GM18499 (cell line): Measurements from ENCODE around the gene UBP1.
"Not testable (repeated sequence)": the region's sequence is repeated elsewhere in the genome, so short reads cannot be mapped to it uniquely, and the experiment has no call there.

Experiments used
- ATAC-seq: cut with Tn5 transposase; IDR thresholded peaks from one replicate; pipeline ENCODE4 v1.9.1; 2021; ENCODE audit warnings: moderate number of reproducible peaks; ENCODE audit not compliant: insufficient read depth, unreplicated experiment

The UBP1 gene

GRCh38 chr3:33440328-33441224, at the start of gene UBP1:
Gene UBP1, minus strand, starts transcription at chr3:33440405. Its CDS starts 557 bp downstream, at chr3:33439848.
- peak; percentile 82 for ATAC-seq

- no peak for ATAC-seq
Observed at GRCh38 chr3:33488683-33489082, 48.5 kb upstream of the UBP1 start.

GRCh38 chr3:33488246-33488645, 48.0 kb upstream of the UBP1 start:
- no peak for ATAC-seq

DNA sequence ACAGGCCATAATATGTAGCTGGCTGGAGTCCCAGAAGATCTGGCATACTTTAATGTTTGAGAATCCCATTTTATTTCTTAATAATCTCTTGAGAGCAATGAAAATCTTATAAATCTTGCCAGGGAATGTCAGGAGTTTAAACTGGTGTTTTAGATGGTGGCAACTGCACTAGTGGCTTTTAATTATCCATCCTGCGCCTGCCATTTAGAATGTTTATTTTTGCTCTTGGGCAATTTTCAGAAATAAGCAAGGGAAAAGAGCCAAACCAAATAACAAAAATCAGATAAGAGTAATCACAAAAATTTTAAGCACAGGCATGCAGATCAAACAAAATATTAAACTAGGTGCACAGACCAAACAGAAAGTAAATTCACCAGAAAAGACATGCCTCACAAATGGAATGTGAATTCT, 41.9 kb upstream of the UBP1 start:
- ATAC-seq, result no peak

GRCh38 chr3:33474896-33475295, 34.7 kb upstream of the UBP1 start:
- ATAC-seq, result no peak

DNA sequence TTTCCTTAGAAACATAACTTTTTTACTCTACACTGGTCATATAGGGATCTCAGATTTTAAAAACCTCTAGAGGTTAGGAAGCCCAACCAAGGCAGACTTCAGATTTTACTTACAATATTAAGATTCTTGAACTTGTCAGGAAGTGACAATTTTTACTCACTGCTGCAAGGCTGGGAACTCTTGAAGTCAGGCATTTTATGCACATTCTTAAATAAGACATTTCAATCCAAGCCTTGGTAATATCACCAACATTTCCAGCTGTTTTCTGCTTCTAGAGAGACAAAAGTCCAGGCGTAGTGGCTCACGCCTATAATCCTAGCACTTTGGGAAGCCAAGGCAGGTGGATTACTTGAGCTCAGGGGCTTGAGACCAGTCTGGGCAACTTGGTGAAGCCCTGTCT, 33.6 kb upstream of the UBP1 start:
- no peak for ATAC-seq

DNA sequence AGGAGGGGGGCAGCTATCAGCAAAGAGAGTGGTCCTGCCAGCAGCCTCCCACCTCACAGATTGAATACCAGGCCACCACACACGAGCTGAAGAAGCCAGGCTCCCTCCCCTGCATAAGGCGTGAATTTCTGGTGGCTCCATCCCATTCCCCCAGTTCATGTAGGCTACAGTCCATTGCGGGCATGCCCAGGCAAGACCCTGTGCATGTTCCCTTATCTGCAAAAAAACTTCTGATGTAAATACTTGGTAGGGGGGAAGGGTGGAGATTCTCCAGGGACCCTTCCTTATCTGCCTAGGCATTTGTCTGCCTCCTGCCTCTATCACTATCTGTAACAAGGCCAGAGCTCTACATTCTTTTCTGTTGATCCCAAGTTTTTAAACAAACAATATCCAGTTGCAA, 27.6 kb upstream of the UBP1 start:
- no peak for ATAC-seq

- ATAC-seq, result no peak
Observed at GRCh38 chr3:33461097-33461496, 20.9 kb upstream of the UBP1 start.

- not testable (repeated sequence) for ATAC-seq
Observed at GRCh38 chr3:33459577-33459976, 19.4 kb upstream of the UBP1 start.

- ATAC-seq, result no peak
Observed at GRCh38 chr3:33458446-33458845, 18.2 kb upstream of the UBP1 start.

- no peak for ATAC-seq
Observed at GRCh38 chr3:33456756-33457155, 16.6 kb upstream of the UBP1 start.

- ATAC-seq, result no peak
Observed at GRCh38 chr3:33453331-33453761, 13.1 kb upstream of the UBP1 start.

DNA sequence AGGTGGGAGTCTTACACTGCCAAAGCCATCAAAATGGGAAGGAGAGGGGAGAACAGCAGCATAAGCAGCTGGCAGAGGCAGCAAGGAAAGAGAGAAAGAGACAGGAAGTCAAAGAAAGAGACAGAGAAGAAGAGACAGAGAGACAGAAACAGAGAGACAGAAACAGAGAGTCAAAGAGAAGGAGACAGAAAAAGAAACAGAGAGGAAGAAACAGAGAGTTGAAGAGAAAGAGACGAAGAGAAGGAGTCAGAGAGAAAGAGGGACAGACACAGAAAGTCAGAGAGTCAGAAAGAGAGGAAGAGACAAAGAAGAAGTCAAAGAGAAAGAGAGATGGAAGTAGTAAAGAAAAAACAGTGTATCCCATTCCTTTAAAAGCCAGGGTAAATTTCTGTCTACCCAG, 11.8 kb upstream of the UBP1 start:
- ATAC-seq, result not testable (repeated sequence)

DNA sequence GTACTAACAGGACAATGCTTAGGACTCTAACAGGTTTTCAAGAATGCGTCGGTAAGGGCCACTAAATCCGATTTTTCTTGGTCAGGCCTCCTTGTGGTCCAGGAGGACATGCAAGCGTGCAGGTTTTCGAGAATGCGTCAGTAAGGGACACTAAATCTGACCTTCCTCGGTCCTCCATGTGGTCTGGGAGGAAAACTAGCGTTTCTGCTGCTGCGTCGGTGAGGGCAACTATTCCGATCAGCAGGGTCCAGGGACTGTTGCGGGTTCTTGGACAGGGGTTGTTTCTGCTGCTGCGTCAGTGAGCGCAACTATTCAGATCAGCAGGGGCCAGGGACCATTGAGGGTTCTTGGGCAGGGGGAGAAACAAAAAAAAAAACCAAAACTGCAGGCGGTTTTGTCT, 7.8 kb upstream of the UBP1 start:
- no peak for ATAC-seq

GRCh38 chr3:33447256-33447625, 7.0 kb upstream of the UBP1 start:
- not testable (repeated sequence) for ATAC-seq

DNA sequence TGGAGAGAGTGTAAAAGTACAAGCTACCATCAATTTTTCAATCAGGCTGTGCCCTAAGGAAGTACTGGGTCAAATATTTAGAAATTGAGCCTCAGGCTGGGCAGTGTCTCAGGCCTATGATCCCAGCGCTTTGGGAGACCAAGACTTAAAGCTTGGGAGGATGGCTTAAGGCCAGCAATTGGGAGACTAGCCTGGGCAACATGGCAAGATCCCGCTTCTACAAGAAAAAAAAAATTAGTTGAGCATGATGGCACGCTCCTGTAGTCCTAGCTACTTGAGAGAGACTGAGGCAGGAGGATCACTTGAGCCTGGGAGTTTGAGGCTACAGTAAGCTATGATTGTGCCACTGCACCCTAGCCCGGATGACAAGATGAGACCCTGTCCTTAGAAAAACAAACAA, 2.0 kb upstream of the UBP1 start:
- ATAC-seq, result no peak

DNA sequence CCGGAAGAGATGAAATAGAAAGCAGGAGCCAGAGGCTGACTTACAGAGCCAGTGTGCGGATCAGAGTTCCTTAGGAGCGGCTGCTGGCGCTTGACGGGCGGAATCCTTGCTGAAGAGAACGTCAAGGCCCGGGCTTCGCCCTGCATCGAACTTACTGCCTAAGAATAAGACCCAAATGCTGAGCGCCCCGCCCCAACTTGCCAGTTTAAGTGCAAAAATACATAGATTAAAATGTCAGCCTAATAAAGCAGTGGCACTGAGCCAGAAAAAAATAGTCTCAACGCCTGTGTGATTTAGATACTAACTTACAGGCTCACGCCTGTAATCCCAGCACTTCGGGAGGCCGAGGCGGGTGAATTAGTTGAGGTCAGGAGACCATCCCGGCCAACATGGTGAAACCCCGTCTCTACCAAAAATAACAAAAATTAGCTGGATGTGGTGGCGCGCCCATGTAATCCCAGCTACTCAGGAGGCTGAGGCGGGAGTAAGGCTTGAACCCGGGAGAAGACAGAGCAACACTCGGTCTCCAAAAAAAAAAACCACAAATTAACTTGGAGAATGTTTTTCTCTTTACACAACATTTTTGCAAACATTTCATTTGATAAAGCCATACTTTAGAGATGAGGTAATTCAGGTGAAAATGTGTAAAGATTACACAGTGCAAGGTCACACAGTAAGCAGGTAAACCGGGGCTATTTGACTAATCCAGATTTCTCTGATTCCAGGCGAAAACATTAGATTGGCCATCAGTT, 1.2 kb upstream of the UBP1 start:
- peak; percentile 2 for ATAC-seq

- peak; percentile 1 for ATAC-seq
Observed at GRCh38 chr3:33439546-33440327, 468 bp downstream of the UBP1 start.

DNA sequence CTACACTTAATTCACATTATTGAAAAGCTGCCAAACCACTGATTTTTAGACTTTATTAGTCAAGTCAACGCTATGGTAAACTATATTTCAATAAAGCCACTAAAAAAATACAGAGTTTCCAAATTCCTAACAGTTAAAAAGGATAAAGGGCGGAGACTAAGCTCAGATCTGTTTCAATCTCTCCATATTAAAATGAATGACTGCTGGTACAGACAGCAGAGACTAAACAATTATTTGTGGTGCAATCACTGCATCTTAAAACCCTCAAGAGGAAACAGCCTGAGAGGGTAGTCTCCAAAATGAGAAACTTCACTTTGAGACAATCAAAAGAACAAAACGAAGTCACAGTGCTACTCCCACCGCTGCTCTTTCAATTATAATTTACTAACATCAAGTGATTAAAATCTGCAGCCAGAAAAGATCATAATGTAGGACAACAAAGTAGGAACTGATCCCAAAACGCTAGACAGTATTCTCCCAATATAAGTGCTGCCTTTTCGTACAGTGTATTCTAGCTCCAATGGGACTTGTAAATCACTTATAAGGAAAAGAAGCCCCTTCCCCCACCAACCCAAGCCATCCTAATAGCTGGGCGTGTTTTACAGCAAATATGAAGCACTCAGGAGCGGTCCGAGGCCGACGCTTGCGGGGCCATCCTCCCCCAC, 1.2 kb downstream of the UBP1 start:
- no peak for ATAC-seq

- no peak for ATAC-seq
Observed at GRCh38 chr3:33438284-33438668, 1.9 kb downstream of the UBP1 start.
